ENCODE measurements around the gene CSF2. TPM values are rescaled to one million over a fixed set of nuclear protein-coding genes. Genes with fewer than 3 reads are reported as not detected.
A peak's percentile ranks its signal among the peaks of the same experiment; 100 is the strongest.

CSF2 gene
- total and polyA plus RNA-seq, 2 of the 4 experiments (the other 2 are of a cell fraction): 0.31 TPM; not detected in 1

DNA sequence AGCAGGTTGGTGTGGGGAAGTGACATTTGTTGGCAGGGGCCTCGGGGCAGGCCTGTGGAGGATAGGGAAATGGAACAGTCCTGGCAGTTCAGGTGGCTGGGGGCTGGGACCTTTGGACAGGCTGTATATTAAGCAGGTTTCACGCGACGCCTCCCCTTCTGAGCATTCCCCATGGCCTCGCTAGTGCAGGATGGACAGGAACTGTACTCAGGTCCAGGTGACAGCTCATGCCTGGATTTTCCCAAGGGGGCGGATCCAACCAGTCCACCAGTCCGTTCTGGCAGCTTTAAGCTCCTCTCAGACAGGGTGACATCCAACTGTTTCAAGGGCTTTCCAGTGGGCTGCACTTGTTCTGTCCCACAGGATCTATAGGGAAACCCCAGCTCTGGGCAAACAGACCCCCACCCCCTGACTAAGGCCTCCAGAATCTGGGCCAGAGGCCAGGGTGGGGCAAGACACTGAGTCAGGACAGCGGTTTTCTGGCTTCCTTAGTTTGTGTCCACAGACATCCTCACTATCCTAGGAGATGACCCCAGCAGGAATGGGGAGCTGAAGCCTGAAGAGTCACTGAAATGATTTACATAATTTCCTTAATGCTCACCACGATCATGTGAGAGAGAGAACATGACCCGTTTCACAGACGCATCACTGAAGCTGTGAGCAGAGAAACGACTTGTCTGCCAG, 20.9 kb downstream of the CSF2 start:
- intact Hi-C loops (cut with micrococcal nuclease): no loop called here

More for the DNA sequence above, 20.9 kb downstream of the CSF2 start:
- no peak for TF ChIP-seq MXI1 (IDR thresholded peaks at IDR 0.05; ENCODE audit: borderline replicate concordance, low read depth, low read length)
- no peak for TF ChIP-seq RAD21 (IDR thresholded peaks at IDR 0.05; ENCODE audit: low read length)
- TF ChIP-seq BHLHE40 (IDR thresholded peaks at IDR 0.05; ENCODE audit: low read depth, low read length): peak; percentile 91
- TF ChIP-seq POLR2A (IDR thresholded peaks at IDR 0.05; ENCODE audit: low read depth, low read length): peak; percentile 23; the same call in 1 of the 2 replicates
- peak; percentile 88; the same call in 1 of the 2 replicates for TF ChIP-seq MAZ (IDR thresholded peaks at IDR 0.05; ENCODE audit: borderline replicate concordance, low read depth, low read length)
- TF ChIP-seq CEBPB (IDR thresholded peaks at IDR 0.05; ENCODE audit: low read depth, low read length): peak; percentile 92
- peak; percentile 58; the same call in 1 of the 2 replicates for TF ChIP-seq NFE2L2 (IDR thresholded peaks at IDR 0.05; ENCODE audit: low read depth, low read length)
- peak; percentile 94 for TF ChIP-seq FOS (IDR thresholded peaks at IDR 0.05; ENCODE audit: low read depth, low read length)
- TF ChIP-seq CHD1 (IDR thresholded peaks at IDR 0.05; ENCODE audit: low read depth, low read length): no peak
- TF ChIP-seq SMC3 (IDR thresholded peaks at IDR 0.05; ENCODE audit: low read depth, low read length): peak; percentile 9; the same call in 1 of the 2 replicates
- TF ChIP-seq, protein P1, sequence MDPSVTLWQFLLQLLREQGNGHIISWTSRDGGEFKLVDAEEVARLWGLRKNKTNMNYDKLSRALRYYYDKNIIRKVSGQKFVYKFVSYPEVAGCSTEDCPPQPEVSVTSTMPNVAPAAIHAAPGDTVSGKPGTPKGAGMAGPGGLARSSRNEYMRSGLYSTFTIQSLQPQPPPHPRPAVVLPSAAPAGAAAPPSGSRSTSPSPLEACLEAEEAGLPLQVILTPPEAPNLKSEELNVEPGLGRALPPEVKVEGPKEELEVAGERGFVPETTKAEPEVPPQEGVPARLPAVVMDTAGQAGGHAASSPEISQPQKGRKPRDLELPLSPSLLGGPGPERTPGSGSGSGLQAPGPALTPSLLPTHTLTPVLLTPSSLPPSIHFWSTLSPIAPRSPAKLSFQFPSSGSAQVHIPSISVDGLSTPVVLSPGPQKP (IDR thresholded peaks at IDR 0.05; ENCODE audit: borderline replicate concordance, low read depth, low read length): no peak
- TF ChIP-seq RCOR1 (IDR thresholded peaks at IDR 0.05; ENCODE audit: insufficient replicate concordance, low read length): peak; percentile 50
- TF ChIP-seq RFX5 (IDR thresholded peaks at IDR 0.05; ENCODE audit: low read depth, low read length): 0 out of 2 replicates have a peak, but pooled peaks have one; percentile 10
- TF ChIP-seq, protein P2, sequence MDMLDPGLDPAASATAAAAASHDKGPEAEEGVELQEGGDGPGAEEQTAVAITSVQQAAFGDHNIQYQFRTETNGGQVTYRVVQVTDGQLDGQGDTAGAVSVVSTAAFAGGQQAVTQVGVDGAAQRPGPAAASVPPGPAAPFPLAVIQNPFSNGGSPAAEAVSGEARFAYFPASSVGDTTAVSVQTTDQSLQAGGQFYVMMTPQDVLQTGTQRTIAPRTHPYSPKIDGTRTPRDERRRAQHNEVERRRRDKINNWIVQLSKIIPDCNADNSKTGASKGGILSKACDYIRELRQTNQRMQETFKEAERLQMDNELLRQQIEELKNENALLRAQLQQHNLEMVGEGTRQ (IDR thresholded peaks at IDR 0.05; ENCODE audit: low read depth, low read length): peak; percentile 76
- Histone ChIP-seq H3K9me3 (ENCODE audit: control insufficient read depth, insufficient read depth, low read length) (no peaks in the 10 kb centered on the region), H4K8ac (ENCODE audit: low read depth in 2 of 2, low read length in 2 of 2) (peak overlapping the region; percentile 36 to 89), H2AK5ac (ENCODE audit: low read depth, low read length) (peak overlapping the region; percentile 88), H3K4me3 (ENCODE audit: insufficient read depth, low read depth, low read length) (no peak overlapping the region), H3K27me3 (ENCODE audit: control insufficient read depth, insufficient read depth, low read length) (no peaks in the 10 kb centered on the region), H2BK20ac (ENCODE audit: low read depth, low read length) (peak overlapping the region; percentile 92), H4K5ac (ENCODE audit: low read depth, low read length) (peak overlapping the region; percentile 22; the same call in 1 of the 2 replicates), H3K27ac (ENCODE audit: insufficient read depth, low read length) (peak overlapping the region; percentile 71), H2BK120ac (ENCODE audit: low read depth, low read length) (peak overlapping the region; percentile 97), H3K9ac (ENCODE audit: low read depth, low read length) (no peak overlapping the region), H2AK9ac (replicated peaks; ENCODE audit: low read depth, low read length, poor library complexity) (peak overlapping the region; percentile 79), H4K91ac (ENCODE audit: insufficient read depth, low read depth, low read length) (peak overlapping the region; percentile 92), H3K18ac (ENCODE audit: low read depth, low read length) (peak overlapping the region; percentile 81), H3K14ac (replicated peaks; ENCODE audit: low read depth, low read length) (peak overlapping the region; percentile 95), H3K23ac (ENCODE audit: low read depth, low read length) (peak overlapping the region; percentile 85; the same call in 1 of the 2 replicates), H3K56ac (ENCODE audit: extremely low read depth, insufficient read depth, low read length) (0 out of 2 replicates have a peak overlapping the region, but pooled peaks have one; percentile 14), H2BK15ac (ENCODE audit: low read depth, low read length) (peak overlapping the region; percentile 97; the same call in 2 of the 3 replicates), H4K20me1 (ENCODE audit: insufficient read depth, low read length) (no peaks in the 10 kb centered on the region), H3K4me2 (ENCODE audit: low read depth, low read length) (peak overlapping the region; percentile 2; the same call in 1 of the 2 replicates), H2AFZ (replicated peaks; ENCODE audit: low read length, poor library complexity) (peak overlapping the region; percentile 68), H3K4ac (ENCODE audit: low read depth, low read length) (peak overlapping the region; percentile 97), H3K9me1 (ENCODE audit: insufficient read depth, low read length) (peaks cover 27% of the 10 kb centered on the region), H3K4me1 (ENCODE audit: control insufficient read depth, insufficient read depth, low read length) (peaks cover 29% of the 10 kb centered on the region), H3K36me3 (ENCODE audit: control insufficient read depth, insufficient read depth, low read length) (no peaks in the 10 kb centered on the region), H2BK5ac (ENCODE audit: low read depth, low read length, poor library complexity, severe bottlenecking) (peak overlapping the region; percentile 82), H3K79me1 (ENCODE audit: low read depth in 1 of 2, low read length in 2 of 2) (no peaks in the 10 kb centered on the region)
- DNase-seq: peak; percentile 99
- peak; percentile 87 for ATAC-seq (ENCODE audit: low read depth)
- WGBS, 2 experiments (ENCODE audit: extremely low coverage in 2 of 2, insufficient read length in 1 of 2): 20% methylated on average over 2 of the region's 12 CpGs; no CpG with 5 or more reads in 1 of the 2 experiments
- no TSS peak for BruUV-seq (replicated peaks)
- dilution Hi-C loops (cut with HindIII; ENCODE audit: low sequenced_read_pairs, unreplicated experiment) (no loop called here), in situ Hi-C loops (cut with MboI; ENCODE audit: low sequenced_read_pairs) (loop anchor here (25.0 kb wide), 1 partner anchor 393 kb away; the partner anchor contains the start of gene IRF1)
- ChIA-PET CTCF (no interaction called here), POLR2A (ENCODE audit: unreplicated experiment) (no interaction called here)
